ENCODE results near the gene CXXC1.

GRCh38 chr18:50266248-50266704 is 21.2 kb downstream of the CXXC1 start, which contains the start of gene CFAP53:
- no peak for TF ChIP-seq CTCF (optimal IDR thresholded peaks at IDR 0.05 in 1 of 3, IDR thresholded peaks at IDR 0.05 in 1 of 3, conservative IDR thresholded peaks at IDR 0.05 in 1 of 3; ENCODE audit: extremely low read depth in 1 of 3, insufficient read depth in 2 of 3, low read length in 3 of 3)
- TF ChIP-seq EZH2 (IDR thresholded peaks at IDR 0.05; ENCODE audit: low read length), result no peak

Measured in keratinocyte (primary cell).